OCI-LY7 (cell line): ENCODE data around the gene ZNF365.

ENCODE experiments used
- CTCF ChIP-seq: fragments of 200-600 bp; sonication (generic); conservative IDR thresholded peaks from 2 replicates; pipeline ENCODE4 v1.5.1; 2014; ENCODE audit warnings: mild to moderate bottlenecking, antibody characterized with exemption, low read length, moderate library complexity, mixed read lengths
- EZH2phosphoT487 ChIP-seq: fragments of 200-600 bp; sonication (generic); IDR thresholded peaks from 2 replicates; pipeline ENCODE4 v1.6.1; 2018; ENCODE audit warnings: low read depth, borderline replicate concordance, mild to moderate bottlenecking, mixed run types, antibody characterized with exemption, low read length, moderate library complexity, mixed read lengths

GRCh38 chr10:62399211-62399610, 25.0 kb downstream of the ZNF365 start:
- no peak for TF ChIP-seq CTCF
- no peak for TF ChIP-seq EZH2phosphoT487
